SK-N-SH (cell line): ENCODE results near the gene RASAL2. TPM values are rescaled to one million over a fixed set of nuclear protein-coding genes. Genes with fewer than 3 reads are reported as not detected.

Experiments
- CTCF ChIA-PET: fragments of 300-600, 350-600 bp; formaldehyde crosslinking; extraction: SDS; loops from one replicate; lab custom pipeline; 2021; lab: Yijun Ruan, JAX
- POLR2A ChIA-PET: fragments of 350-600 bp; sonication (Branson Sonifier 250); formaldehyde crosslinking; extraction: SDS; loops from one replicate; lab custom pipeline; 2020; ENCODE audit warnings: antibody characterized with exemption, inconsistent platforms; lab: Yijun Ruan, JAX
- DNase-seq: peaks from one replicate; pipeline ENCODE4 v3.0.0; 2012
- H2AFZ ChIP-seq: fragments of 200-600 bp; sonication (generic); 2 replicates; pipeline ENCODE4 v1.8.1; 2016; ENCODE audit warnings: antibody characterized with exemption, mild to moderate bottlenecking, low read depth
- H3F3A ChIP-seq: fragments of 200-600 bp; sonication (generic); replicated peaks from 2 replicates; pipeline ENCODE3; 2016; ENCODE audit warnings: antibody characterized with exemption, mild to moderate bottlenecking; ENCODE audit not compliant: insufficient read depth
- H3K27ac ChIP-seq, 2 experiments: fragments of 200-500 bp in 1 of 2; fragments of 200-600 bp in 1 of 2; sonication (Bioruptor generic) in 1 of 2; sonication (generic), shearing (Covaris generic) in 1 of 2; 2 replicates each; pipeline versions ENCODE4 v1.5.1 to v1.6.1; 2014 to 2016; ENCODE audit warnings: low read depth in 2 of 2, inconsistent platforms in 1 of 2, low read length in 1 of 2, mild to moderate bottlenecking in 1 of 2, mixed read lengths in 1 of 2
- H3K27me3 ChIP-seq: fragments of 200-600 bp; sonication (generic), shearing (Covaris generic); 2 replicates; pipeline ENCODE4 v1.6.1; 2016; ENCODE audit warnings: mixed run types; ENCODE audit not compliant: insufficient read depth
- H3K36me3 ChIP-seq, 2 experiments: fragments of 200-500 bp in 1 of 2; fragments of 200-600 bp in 1 of 2; sonication (Bioruptor generic) in 1 of 2; sonication (generic) in 1 of 2; replicated peaks in 1 of 2; 2 replicates each; pipeline versions ENCODE3 to v1.5.1; 2014 to 2016; ENCODE audit warnings: low read length in 1 of 2, mild to moderate bottlenecking in 1 of 2; ENCODE audit not compliant: insufficient read depth in 2 of 2, control insufficient read depth in 1 of 2
- H3K4me1 ChIP-seq, 2 experiments: fragments of 200-500 bp in 1 of 2; fragments of 200-600 bp in 1 of 2; sonication (Bioruptor generic) in 1 of 2; sonication (generic), shearing (Covaris generic) in 1 of 2; 2 replicates each; pipeline versions ENCODE4 v1.5.1 to v1.6.1; 2014 to 2016; ENCODE audit warnings: low read depth in 1 of 2, low read length in 1 of 2, mixed run types in 1 of 2; ENCODE audit not compliant: insufficient read depth in 2 of 2, control insufficient read depth in 1 of 2
- H3K4me2 ChIP-seq: fragments of 200-600 bp; sonication (generic), shearing (Covaris generic); 2 replicates; pipeline ENCODE4 v1.6.1; 2017; ENCODE audit warnings: mixed run types
- H3K4me3 ChIP-seq, 2 experiments: fragments of 200-500 bp in 1 of 2; fragments of 200-600 bp in 1 of 2; sonication (Bioruptor generic) in 1 of 2; sonication (generic), shearing (Covaris generic) in 1 of 2; 2 replicates each; pipeline versions ENCODE4 v1.5.1 to v1.8.1; 2014 to 2016; ENCODE audit warnings: low read depth in 2 of 2, inconsistent platforms in 1 of 2, low read length in 1 of 2, mild to moderate bottlenecking in 1 of 2, mixed read lengths in 1 of 2, moderate library complexity in 1 of 2
- H3K79me2 ChIP-seq: fragments of 200-600 bp; sonication (generic); 2 replicates; pipeline ENCODE4 v1.8.1; 2017; ENCODE audit warnings: mild to moderate bottlenecking; ENCODE audit not compliant: insufficient read depth
- H3K9ac ChIP-seq: fragments of 200-600 bp; sonication (generic); 2 replicates; pipeline ENCODE4 v1.6.1; 2017; ENCODE audit warnings: mixed run types
- H3K9me2 ChIP-seq: fragments of 200-600 bp; sonication (generic); 2 replicates; pipeline ENCODE4 v1.6.1; 2017; ENCODE audit warnings: mixed run types
- H3K9me3 ChIP-seq: fragments of 200-600 bp; sonication (generic); 2 replicates; pipeline ENCODE4 v1.6.1; 2017; ENCODE audit warnings: mixed run types, mild to moderate bottlenecking, moderate library complexity
- H4K20me1 ChIP-seq: fragments of 200-600 bp; sonication (generic); 2 replicates; pipeline ENCODE4 v1.6.1; 2017; ENCODE audit warnings: mild to moderate bottlenecking, mixed run types; ENCODE audit not compliant: insufficient read depth
- FOXJ3 ChIP-seq: sonication (generic); formaldehyde crosslinking; IDR thresholded peaks from 2 replicates; pipeline ENCODE4 v1.5.1; 2020; ENCODE audit warnings: mild to moderate bottlenecking, missing genetic modification reagents
- FOXM1 ChIP-seq: IDR thresholded peaks from 2 replicates; pipeline ENCODE4 v1.4.0; 2012; ENCODE audit warnings: low read depth, mild to moderate bottlenecking
- GATA2 ChIP-seq: sonication (generic); formaldehyde crosslinking; IDR thresholded peaks from 2 replicates; pipeline ENCODE4 v1.5.0; 2020; ENCODE audit warnings: mild to moderate bottlenecking, missing genetic modification reagents
- MEF2A ChIP-seq: IDR thresholded peaks from 2 replicates; pipeline ENCODE4 v1.4.0; 2012; ENCODE audit warnings: low read depth, borderline replicate concordance
- MXI1 ChIP-seq: IDR thresholded peaks from 2 replicates; pipeline ENCODE4 v1.6.1; 2012; ENCODE audit warnings: mild to moderate bottlenecking, low read depth, low read length, improper control_type of control experiment
- POLR2AphosphoS5 ChIP-seq: IDR thresholded peaks from 2 replicates; pipeline ENCODE4 v1.6.1; 2012; ENCODE audit warnings: low read depth, low read length
- RCOR1 ChIP-seq: fragments of 150-350 bp; IDR thresholded peaks from 2 replicates; pipeline ENCODE4 v1.6.1; 2017; ENCODE audit warnings: antibody characterized with exemption, low read length
- RXRA ChIP-seq: IDR thresholded peaks from 2 replicates; pipeline ENCODE4 v1.4.0; 2012; ENCODE audit warnings: low read depth, mild to moderate bottlenecking, borderline replicate concordance
- TAF1 ChIP-seq: IDR thresholded peaks from 2 replicates; pipeline ENCODE4 v1.6.1; 2012; ENCODE audit warnings: low read depth, mild to moderate bottlenecking, low read length, moderate library complexity, borderline replicate concordance
- TEAD4 ChIP-seq: IDR thresholded peaks from 2 replicates; pipeline ENCODE4 v1.4.0; 2012; ENCODE audit warnings: mild to moderate bottlenecking, borderline replicate concordance; ENCODE audit not compliant: insufficient read depth
- YY1 ChIP-seq: IDR thresholded peaks from 2 replicates; pipeline ENCODE4 v1.4.0; 2012; ENCODE audit warnings: low read depth, mild to moderate bottlenecking
- WGBS: methylation state at CpG from one replicate; pipeline ENCODE4 v1.1.6; 2017; ENCODE audit warnings: low lambda C conversion rate; 5-methylcytosine and 5-hydroxymethylcytosine counted together
- polyA plus RNA-seq, 3 experiments: library from polyadenylated mRNA; depleted of rRNA; stranded (reverse); fragments of >200 nt; gene quantifications; 2 replicates each; pipeline ENCODE4 v1.2.3, GENCODE V29; 2012
- TF ChIP-seq, protein P1 (sequence below): IDR thresholded peaks from 2 replicates; pipeline ENCODE4; 2012
- TF ChIP-seq, protein P2 (sequence below): IDR thresholded peaks from 2 replicates; pipeline ENCODE4 v1.6.1; 2012; ENCODE audit warnings: mild to moderate bottlenecking, low read depth, low read length, moderate library complexity
- TF ChIP-seq, protein P3 (sequence below): fragments of 200-600 bp; sonication (generic); IDR thresholded peaks from 2 replicates; pipeline ENCODE4 v1.6.1; 2017; ENCODE audit warnings: antibody characterized with exemption, mild to moderate bottlenecking, moderate library complexity
- TF ChIP-seq, protein P4 (sequence below): fragments of 150-350 bp; IDR thresholded peaks from 2 replicates; pipeline ENCODE4 v1.6.1; 2016; ENCODE audit warnings: mild to moderate bottlenecking, low read depth, low read length
- TF ChIP-seq, protein P5 (sequence below): IDR thresholded peaks from 2 replicates; pipeline ENCODE4 v1.4.0; 2012; ENCODE audit warnings: low read depth

RASAL2 gene
- polyA plus RNA-seq, 1 of the 3 experiments (the other 2 are of a cell fraction) = 6.9 TPM

DNA sequence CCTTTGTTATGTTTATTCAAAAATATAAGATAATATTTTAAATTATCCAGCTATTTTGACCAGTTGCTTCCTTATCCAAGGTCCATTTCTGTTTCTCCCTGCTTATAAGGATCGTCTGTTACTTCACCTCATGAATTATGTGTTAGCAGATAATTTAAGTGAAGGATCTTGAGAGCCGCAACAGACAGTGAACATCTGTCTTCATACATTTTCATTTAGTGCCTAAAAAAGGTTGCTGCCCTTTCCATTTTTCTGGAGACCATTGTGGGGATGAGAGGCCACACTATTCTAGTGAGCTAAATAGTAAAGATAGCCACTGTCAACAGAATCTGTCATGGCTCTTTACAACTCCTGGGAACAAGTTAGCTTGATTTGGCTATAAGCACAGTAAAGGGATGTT, 248.8 kb downstream of the RASAL2 start:
- Histone ChIP-seq H3K9me2 (no peaks in the 10 kb centered on the region), H3K9me3 (no peaks in the 10 kb centered on the region), H3K4me3 (no peak overlapping the region), H3K79me2 (peaks cover 38% of the 10 kb centered on the region), H3K9ac (no peak overlapping the region), H3K36me3 (no peaks in the 10 kb centered on the region), H3F3A (peaks cover 18% of the 10 kb centered on the region), H4K20me1 (no peaks in the 10 kb centered on the region), H2AFZ (no peak overlapping the region), H3K27ac (peak overlapping the region in 1 of 2 experiments; percentile 96; a peak in 1 of 4 replicates), H3K27me3 (no peaks in the 10 kb centered on the region), H3K4me2 (peak overlapping the region; percentile 25; the same call in 1 of the 2 replicates), H3K4me1 (peaks cover 0 to 35% of the 10 kb centered on the region in 2 experiments; a peak in 2 of 4 replicates)
- WGBS = 87% methylated on average over 2 of the region's 2 CpGs
- ChIA-PET POLR2A (no interaction called here), CTCF (interaction anchor here (2.0 to 2.3 kb wide), 2 partner anchors 32 to 43 kb away, joined by 7 to 10 read pairs; no protein-coding TSS in a partner anchor)
- TF ChIP-seq, protein P1, sequence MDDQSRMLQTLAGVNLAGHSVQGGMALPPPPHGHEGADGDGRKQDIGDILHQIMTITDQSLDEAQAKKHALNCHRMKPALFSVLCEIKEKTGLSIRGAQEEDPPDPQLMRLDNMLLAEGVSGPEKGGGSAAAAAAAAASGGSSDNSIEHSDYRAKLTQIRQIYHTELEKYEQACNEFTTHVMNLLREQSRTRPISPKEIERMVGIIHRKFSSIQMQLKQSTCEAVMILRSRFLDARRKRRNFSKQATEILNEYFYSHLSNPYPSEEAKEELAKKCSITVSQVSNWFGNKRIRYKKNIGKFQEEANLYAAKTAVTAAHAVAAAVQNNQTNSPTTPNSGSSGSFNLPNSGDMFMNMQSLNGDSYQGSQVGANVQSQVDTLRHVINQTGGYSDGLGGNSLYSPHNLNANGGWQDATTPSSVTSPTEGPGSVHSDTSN = no peak
- TF ChIP-seq FOXJ3 (no peak), MXI1 (no peak), POLR2AphosphoS5 (no peak), MEF2A (no peak), YY1 (no peak), TEAD4 (no peak), GATA2 (CRISPR knock-in tag) (no peak), TAF1 (no peak), RXRA (no peak), FOXM1 (no peak), RCOR1 (no peak)
- TF ChIP-seq, protein P2, sequence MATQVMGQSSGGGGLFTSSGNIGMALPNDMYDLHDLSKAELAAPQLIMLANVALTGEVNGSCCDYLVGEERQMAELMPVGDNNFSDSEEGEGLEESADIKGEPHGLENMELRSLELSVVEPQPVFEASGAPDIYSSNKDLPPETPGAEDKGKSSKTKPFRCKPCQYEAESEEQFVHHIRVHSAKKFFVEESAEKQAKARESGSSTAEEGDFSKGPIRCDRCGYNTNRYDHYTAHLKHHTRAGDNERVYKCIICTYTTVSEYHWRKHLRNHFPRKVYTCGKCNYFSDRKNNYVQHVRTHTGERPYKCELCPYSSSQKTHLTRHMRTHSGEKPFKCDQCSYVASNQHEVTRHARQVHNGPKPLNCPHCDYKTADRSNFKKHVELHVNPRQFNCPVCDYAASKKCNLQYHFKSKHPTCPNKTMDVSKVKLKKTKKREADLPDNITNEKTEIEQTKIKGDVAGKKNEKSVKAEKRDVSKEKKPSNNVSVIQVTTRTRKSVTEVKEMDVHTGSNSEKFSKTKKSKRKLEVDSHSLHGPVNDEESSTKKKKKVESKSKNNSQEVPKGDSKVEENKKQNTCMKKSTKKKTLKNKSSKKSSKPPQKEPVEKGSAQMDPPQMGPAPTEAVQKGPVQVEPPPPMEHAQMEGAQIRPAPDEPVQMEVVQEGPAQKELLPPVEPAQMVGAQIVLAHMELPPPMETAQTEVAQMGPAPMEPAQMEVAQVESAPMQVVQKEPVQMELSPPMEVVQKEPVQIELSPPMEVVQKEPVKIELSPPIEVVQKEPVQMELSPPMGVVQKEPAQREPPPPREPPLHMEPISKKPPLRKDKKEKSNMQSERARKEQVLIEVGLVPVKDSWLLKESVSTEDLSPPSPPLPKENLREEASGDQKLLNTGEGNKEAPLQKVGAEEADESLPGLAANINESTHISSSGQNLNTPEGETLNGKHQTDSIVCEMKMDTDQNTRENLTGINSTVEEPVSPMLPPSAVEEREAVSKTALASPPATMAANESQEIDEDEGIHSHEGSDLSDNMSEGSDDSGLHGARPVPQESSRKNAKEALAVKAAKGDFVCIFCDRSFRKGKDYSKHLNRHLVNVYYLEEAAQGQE = no peak
- TF ChIP-seq, protein P3, sequence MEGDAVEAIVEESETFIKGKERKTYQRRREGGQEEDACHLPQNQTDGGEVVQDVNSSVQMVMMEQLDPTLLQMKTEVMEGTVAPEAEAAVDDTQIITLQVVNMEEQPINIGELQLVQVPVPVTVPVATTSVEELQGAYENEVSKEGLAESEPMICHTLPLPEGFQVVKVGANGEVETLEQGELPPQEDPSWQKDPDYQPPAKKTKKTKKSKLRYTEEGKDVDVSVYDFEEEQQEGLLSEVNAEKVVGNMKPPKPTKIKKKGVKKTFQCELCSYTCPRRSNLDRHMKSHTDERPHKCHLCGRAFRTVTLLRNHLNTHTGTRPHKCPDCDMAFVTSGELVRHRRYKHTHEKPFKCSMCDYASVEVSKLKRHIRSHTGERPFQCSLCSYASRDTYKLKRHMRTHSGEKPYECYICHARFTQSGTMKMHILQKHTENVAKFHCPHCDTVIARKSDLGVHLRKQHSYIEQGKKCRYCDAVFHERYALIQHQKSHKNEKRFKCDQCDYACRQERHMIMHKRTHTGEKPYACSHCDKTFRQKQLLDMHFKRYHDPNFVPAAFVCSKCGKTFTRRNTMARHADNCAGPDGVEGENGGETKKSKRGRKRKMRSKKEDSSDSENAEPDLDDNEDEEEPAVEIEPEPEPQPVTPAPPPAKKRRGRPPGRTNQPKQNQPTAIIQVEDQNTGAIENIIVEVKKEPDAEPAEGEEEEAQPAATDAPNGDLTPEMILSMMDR = no peak
- TF ChIP-seq, protein P4, sequence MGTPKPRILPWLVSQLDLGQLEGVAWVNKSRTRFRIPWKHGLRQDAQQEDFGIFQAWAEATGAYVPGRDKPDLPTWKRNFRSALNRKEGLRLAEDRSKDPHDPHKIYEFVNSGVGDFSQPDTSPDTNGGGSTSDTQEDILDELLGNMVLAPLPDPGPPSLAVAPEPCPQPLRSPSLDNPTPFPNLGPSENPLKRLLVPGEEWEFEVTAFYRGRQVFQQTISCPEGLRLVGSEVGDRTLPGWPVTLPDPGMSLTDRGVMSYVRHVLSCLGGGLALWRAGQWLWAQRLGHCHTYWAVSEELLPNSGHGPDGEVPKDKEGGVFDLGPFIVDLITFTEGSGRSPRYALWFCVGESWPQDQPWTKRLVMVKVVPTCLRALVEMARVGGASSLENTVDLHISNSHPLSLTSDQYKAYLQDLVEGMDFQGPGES = no peak
- TF ChIP-seq, protein P5, sequence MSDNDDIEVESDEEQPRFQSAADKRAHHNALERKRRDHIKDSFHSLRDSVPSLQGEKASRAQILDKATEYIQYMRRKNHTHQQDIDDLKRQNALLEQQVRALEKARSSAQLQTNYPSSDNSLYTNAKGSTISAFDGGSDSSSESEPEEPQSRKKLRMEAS = no peak
- no peak for DNase-seq
